ENCODE measurements around the gene PECR. TPM values are rescaled to one million over a fixed set of nuclear protein-coding genes. Genes with fewer than 3 reads are reported as not detected.

The PECR gene
- total RNA-seq, 1 experiment from 2014 or later, result 15.3 TPM

DNA sequence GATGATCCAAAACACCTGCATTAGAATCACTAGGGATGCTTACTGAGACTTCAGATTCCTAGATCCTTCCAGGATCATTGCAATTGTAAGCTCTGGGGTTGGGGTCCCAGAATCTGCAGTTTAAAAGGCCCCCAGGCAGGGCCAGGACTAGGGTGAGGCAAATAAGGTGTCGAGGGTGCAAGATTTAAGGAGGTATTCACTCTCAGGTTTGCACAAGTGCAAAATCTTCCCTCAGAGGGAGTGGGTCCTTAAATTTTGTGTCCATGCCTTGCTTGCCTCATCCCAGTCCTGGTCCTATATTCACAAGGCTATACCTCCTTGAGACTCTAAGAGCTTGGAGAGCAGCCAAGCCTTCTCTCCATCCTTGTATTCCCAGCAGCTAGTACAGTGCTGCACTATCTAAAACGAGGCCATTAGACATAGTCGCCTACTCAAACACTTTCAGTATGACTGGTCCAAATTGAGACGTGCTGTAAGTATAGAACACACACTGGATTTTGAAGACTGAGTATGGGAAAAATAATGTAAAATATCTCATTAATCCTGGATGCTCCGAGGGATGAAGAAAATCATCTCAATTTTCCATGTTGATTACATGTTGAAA is 36.6 kb downstream of the PECR start:
- H2BK5ac ChIP-seq (ENCODE audit: insufficient read length, low read length), result no peak overlapping the region
- no peaks in the 10 kb centered on the region for H3K9me3 ChIP-seq (ENCODE audit: control insufficient read depth, low read depth, low read length)
- H3K27ac ChIP-seq (ENCODE audit: insufficient read length, low read depth, low read length), result no peak overlapping the region
- H3K4me2 ChIP-seq (ENCODE audit: insufficient read depth, insufficient read length, low read length), result no peak overlapping the region
- H3K79me1 ChIP-seq (ENCODE audit: insufficient read depth, low read depth, low read length, poor library complexity, severe bottlenecking), result no peaks in the 10 kb centered on the region
- Mint-ChIP-seq H3K9me3 (no peaks in the 10 kb centered on the region), H3K36me3 (ENCODE audit: insufficient read depth in 1 of 3, low read depth in 3 of 3) (peaks cover 16 to 36% (median 31%) of the 10 kb centered on the region in 3 experiments; a peak in 6 of 7 replicates), H3K4me1 (no peaks in the 10 kb centered on the region; a peak in 1 of 4 replicates), H3K27ac (no peak overlapping the region), H3K27me3 (ENCODE audit: low read depth) (no peaks in the 10 kb centered on the region), H3K4me3 (no peak overlapping the region)
- H3K23ac ChIP-seq (ENCODE audit: insufficient read length, low read depth, low read length), result no peak overlapping the region
- no peak overlapping the region for H3K4ac ChIP-seq (ENCODE audit: low read depth, low read length)
- H3K56ac ChIP-seq (ENCODE audit: insufficient read length, low read depth, low read length), result no peak overlapping the region
- H4K8ac ChIP-seq (replicated peaks; ENCODE audit: insufficient read length, low read depth, low read length), result no peak overlapping the region
- no peak overlapping the region for H2BK12ac ChIP-seq (ENCODE audit: insufficient read length, low read depth, low read length)
- no CpG with 5 or more reads among the region's 5 CpGs for WGBS (ENCODE audit: extremely low coverage, insufficient read length, low lambda C conversion rate)
- no peaks in the 10 kb centered on the region for H3K79me2 ChIP-seq (ENCODE audit: insufficient read depth, low read length)
- no peak overlapping the region for H3K14ac ChIP-seq (ENCODE audit: insufficient read depth, low read length)
- no peak for DNase-seq
- H2BK15ac ChIP-seq (ENCODE audit: low read depth, low read length), result no peak overlapping the region
- H4K91ac ChIP-seq (ENCODE audit: insufficient read length, low read depth, low read length), result no peak overlapping the region
- H2AFZ ChIP-seq (ENCODE audit: low read length), result no peak overlapping the region
- H2AK5ac ChIP-seq (ENCODE audit: insufficient read length, low read length), result no peak overlapping the region
- H3K23me2 ChIP-seq (ENCODE audit: insufficient read length, low read depth, low read length, poor library complexity, severe bottlenecking), result no peaks in the 10 kb centered on the region
- no peaks in the 10 kb centered on the region for H3K27me3 ChIP-seq (ENCODE audit: insufficient read depth, low read length)
- TF ChIP-seq, protein P1, sequence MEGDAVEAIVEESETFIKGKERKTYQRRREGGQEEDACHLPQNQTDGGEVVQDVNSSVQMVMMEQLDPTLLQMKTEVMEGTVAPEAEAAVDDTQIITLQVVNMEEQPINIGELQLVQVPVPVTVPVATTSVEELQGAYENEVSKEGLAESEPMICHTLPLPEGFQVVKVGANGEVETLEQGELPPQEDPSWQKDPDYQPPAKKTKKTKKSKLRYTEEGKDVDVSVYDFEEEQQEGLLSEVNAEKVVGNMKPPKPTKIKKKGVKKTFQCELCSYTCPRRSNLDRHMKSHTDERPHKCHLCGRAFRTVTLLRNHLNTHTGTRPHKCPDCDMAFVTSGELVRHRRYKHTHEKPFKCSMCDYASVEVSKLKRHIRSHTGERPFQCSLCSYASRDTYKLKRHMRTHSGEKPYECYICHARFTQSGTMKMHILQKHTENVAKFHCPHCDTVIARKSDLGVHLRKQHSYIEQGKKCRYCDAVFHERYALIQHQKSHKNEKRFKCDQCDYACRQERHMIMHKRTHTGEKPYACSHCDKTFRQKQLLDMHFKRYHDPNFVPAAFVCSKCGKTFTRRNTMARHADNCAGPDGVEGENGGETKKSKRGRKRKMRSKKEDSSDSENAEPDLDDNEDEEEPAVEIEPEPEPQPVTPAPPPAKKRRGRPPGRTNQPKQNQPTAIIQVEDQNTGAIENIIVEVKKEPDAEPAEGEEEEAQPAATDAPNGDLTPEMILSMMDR (conservative IDR thresholded peaks at IDR 0.05), result no peak
- no peak overlapping the region for H3K18ac ChIP-seq (ENCODE audit: insufficient read length, low read depth, low read length)
- no peak overlapping the region for H2BK120ac ChIP-seq (ENCODE audit: low read depth, low read length, poor library complexity, severe bottlenecking)
- H3K9ac ChIP-seq (ENCODE audit: extremely low read depth, insufficient read length, low read length), result no peak overlapping the region
- H4K5ac ChIP-seq (ENCODE audit: insufficient read length, low read depth, low read length), result no peak overlapping the region
- H2BK20ac ChIP-seq (ENCODE audit: low read depth, low read length, poor library complexity, severe bottlenecking), result no peak overlapping the region
- no peak overlapping the region for H3T11ph ChIP-seq (ENCODE audit: low read length)
- H4K20me1 ChIP-seq (ENCODE audit: control insufficient read depth, insufficient read depth, insufficient read length), result no peaks in the 10 kb centered on the region
- no peaks in the 10 kb centered on the region for H3K4me1 ChIP-seq (ENCODE audit: insufficient read depth, low read length)

All from H9 (cell line).